ENCODE data around the gene ZNF226.
"Not testable (repeated sequence)": the region's sequence is repeated elsewhere in the genome, so short reads cannot be mapped to it uniquely, and the experiment has no call there.

Gene ZNF226

GRCh38 chr19:44212866-44213346, 48.0 kb downstream of the ZNF226 start:
- DNase-seq: peak in 1 of 2 experiments; percentile 1

- not testable (repeated sequence) for DNase-seq
These were observed 55.0 kb downstream of the ZNF226 start for GRCh38 chr19:44219926-44220325.

- not testable (repeated sequence) for DNase-seq
These were observed 55.9 kb downstream of the ZNF226 start for GRCh38 chr19:44220761-44221160.

DNA sequence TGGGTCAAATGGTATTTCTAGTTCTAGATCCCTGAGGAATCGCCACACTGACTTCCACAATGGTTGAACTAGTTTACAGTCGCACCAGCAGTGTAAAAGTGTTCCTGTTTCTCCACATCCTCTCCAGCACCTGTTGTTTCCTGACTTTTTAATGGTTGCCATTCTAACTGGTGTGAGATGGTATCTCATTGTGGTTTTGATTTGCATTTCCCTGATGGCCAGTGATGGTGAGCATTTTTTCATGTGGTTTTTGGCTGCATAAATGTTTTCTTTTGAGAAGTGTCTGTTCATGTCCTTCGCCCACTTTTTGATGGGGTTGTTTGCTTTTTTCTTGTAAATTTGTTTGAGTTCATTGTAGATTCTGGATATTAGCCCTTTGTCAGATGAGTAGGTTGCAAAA, 56.4 kb downstream of the ZNF226 start:
- DNase-seq: not testable (repeated sequence)
